ENCODE data around the gene CACNA1S.

The CACNA1S gene

GRCh38 chr1:201143726-201144635, 31.8 kb upstream of the CACNA1S start:
- DNase-seq (ENCODE audit: low spot score in 2 of 2) (no peak), ATAC-seq (ENCODE audit: low read depth) (no peak)
- no peaks in the 10 kb centered on the region for H3K27me3 Mint-ChIP-seq
- no peak overlapping the region for H3K4me3 Mint-ChIP-seq
- no peaks in the 10 kb centered on the region for H3K4me1 Mint-ChIP-seq
- peaks cover 44% of the 10 kb centered on the region for H3K36me3 Mint-ChIP-seq
- H3K9me3 Mint-ChIP-seq, result no peaks in the 10 kb centered on the region
- H3K27ac Mint-ChIP-seq, result no peak overlapping the region

- Mint-ChIP-seq H3K4me1 (no peaks in the 10 kb centered on the region), H3K9me3 (no peaks in the 10 kb centered on the region), H3K4me3 (no peak overlapping the region), H3K27ac (no peak overlapping the region), H3K36me3 (peaks cover 42% of the 10 kb centered on the region), H3K27me3 (no peaks in the 10 kb centered on the region)
- no peak for ATAC-seq (ENCODE audit: low read depth)
- DNase-seq (ENCODE audit: low spot score in 2 of 2), result no peak
Measured at GRCh38 chr1:201142849-201143725, 30.9 kb upstream of the CACNA1S start.

- peaks cover 35% of the 10 kb centered on the region for H3K36me3 Mint-ChIP-seq
- ATAC-seq (ENCODE audit: low read depth) (no peak), DNase-seq (ENCODE audit: low spot score in 2 of 2) (no peak)
- no peaks in the 10 kb centered on the region for H3K27me3 Mint-ChIP-seq
- no peaks in the 10 kb centered on the region for H3K4me1 Mint-ChIP-seq
- no peak overlapping the region for H3K27ac Mint-ChIP-seq
- no peak overlapping the region for H3K4me3 Mint-ChIP-seq
- H3K9me3 Mint-ChIP-seq, result no peaks in the 10 kb centered on the region
Measured at GRCh38 chr1:201142011-201142848, 30.0 kb upstream of the CACNA1S start.

- Mint-ChIP-seq H3K9me3 (no peaks in the 10 kb centered on the region), H3K27ac (no peak overlapping the region), H3K4me1 (no peaks in the 10 kb centered on the region), H3K4me3 (no peak overlapping the region), H3K27me3 (no peaks in the 10 kb centered on the region), H3K36me3 (peaks cover 31% of the 10 kb centered on the region)
- no peak for DNase-seq (ENCODE audit: low spot score in 2 of 2)
- ATAC-seq (ENCODE audit: low read depth), result no peak
Measured at GRCh38 chr1:201141418-201141817, 29.2 kb upstream of the CACNA1S start.

DNA sequence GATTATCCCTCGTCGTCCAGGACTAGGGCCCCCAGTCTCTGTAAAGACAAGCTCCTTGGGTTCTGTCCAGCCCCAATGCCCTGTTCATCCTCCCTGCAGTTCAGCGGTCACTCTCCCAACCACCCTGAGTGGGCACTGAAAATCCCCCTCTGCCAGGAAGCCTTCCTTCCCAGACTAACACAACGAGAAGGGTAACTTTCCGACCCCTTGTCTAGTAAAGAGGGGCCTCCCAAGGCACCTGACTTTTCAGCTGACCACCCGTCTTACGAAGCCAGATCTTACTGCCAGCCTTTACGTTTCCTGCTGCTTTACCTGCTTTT, 28.7 kb upstream of the CACNA1S start:
- Mint-ChIP-seq H3K9me3 (no peaks in the 10 kb centered on the region), H3K4me3 (no peak overlapping the region), H3K36me3 (peaks cover 29% of the 10 kb centered on the region), H3K27me3 (no peaks in the 10 kb centered on the region), H3K4me1 (no peaks in the 10 kb centered on the region), H3K27ac (no peak overlapping the region)
- ATAC-seq (ENCODE audit: low read depth) (no peak), DNase-seq (ENCODE audit: low spot score in 2 of 2) (no peak)

DNA sequence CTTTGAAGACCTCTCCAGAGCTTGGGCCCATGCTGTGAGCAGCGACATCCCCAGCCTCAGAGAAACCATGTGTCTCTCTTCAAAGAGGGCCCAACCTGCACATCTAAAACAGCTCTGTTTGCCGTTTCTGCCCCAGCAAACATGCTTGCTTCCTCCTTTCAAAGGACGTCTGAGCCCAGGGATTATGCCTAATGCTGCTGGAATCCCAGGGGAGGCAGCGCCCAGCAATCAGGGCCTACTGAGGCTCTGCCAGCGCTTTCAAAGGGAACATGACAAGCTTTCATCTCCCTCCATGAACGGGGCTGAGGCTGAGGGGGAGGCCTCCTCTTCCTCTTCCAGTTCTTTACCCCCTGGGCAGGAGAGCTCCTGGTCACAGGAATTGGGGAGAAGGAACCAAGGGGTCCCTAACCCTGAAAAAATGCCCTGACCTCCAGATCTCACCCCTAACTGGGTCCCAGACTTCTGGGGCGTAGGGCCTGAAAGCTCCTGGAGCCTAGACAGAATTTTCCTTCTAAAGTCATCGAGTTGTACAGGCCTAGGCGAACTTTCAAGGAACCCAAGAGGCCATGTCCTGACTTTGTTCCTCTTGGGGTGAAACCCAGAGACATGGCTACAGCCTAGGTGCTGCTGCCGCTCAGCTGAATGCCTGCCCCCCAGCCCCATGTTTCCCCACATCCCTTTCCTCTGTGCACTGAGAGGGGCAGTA, 28.2 kb upstream of the CACNA1S start:
- H3K4me3 Mint-ChIP-seq, result no peak overlapping the region
- H3K4me1 Mint-ChIP-seq, result no peaks in the 10 kb centered on the region
- peaks cover 32% of the 10 kb centered on the region for H3K36me3 Mint-ChIP-seq
- H3K27me3 Mint-ChIP-seq, result no peaks in the 10 kb centered on the region
- H3K27ac Mint-ChIP-seq, result no peak overlapping the region
- no peak for DNase-seq (ENCODE audit: low spot score in 2 of 2)
- H3K9me3 Mint-ChIP-seq, result no peaks in the 10 kb centered on the region
- ATAC-seq (ENCODE audit: low read depth), result no peak

DNA sequence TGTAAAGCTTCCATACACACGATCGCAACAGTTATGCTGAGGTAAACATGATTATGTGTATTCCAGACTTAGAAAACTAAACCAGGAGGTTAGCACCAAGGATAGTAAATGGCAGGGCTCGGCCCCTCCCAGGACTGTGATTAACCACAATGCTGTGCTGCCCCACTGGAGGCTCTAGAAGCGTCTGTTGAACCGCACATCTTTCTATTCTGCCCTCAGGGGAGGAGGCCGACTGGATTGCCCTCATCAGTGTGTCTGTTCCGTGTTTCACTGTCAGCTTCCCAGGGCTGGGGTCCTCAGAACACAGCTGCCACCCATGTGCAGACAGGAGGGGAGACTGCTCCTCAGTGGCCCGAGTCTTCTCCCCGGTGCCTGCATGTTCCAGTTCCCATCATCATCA, 27.5 kb upstream of the CACNA1S start:
- Mint-ChIP-seq H3K4me1 (no peaks in the 10 kb centered on the region), H3K27me3 (no peaks in the 10 kb centered on the region), H3K36me3 (peaks cover 31% of the 10 kb centered on the region), H3K4me3 (no peak overlapping the region), H3K27ac (no peak overlapping the region), H3K9me3 (no peaks in the 10 kb centered on the region)
- DNase-seq (ENCODE audit: low spot score in 2 of 2) (no peak), ATAC-seq (ENCODE audit: low read depth) (no peak)

DNA sequence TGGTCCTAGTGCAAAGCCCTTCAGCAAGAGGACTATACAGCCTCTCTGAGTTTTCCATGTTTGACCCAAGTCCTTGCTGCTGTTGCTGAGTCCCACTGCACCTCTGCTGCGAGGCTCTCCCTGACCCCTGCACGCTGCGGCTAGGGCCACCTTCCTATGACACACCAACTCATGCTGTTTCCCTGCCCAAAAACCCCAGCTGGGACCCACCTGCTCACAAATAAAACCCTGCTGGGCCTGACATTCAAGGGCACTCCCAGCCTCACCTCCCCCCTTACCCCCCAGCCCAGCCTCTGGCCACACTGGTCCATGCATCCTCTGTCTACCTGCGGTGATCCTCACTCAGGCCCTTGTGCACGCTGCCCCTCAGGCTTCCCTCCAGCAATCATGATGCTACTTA, 27.1 kb upstream of the CACNA1S start:
- no peak overlapping the region for H3K27ac Mint-ChIP-seq
- H3K36me3 Mint-ChIP-seq, result peaks cover 32% of the 10 kb centered on the region
- no peaks in the 10 kb centered on the region for H3K4me1 Mint-ChIP-seq
- ATAC-seq (ENCODE audit: low read depth) (no peak), DNase-seq (ENCODE audit: low spot score in 2 of 2) (no peak)
- H3K27me3 Mint-ChIP-seq, result no peaks in the 10 kb centered on the region
- H3K4me3 Mint-ChIP-seq, result no peak overlapping the region
- H3K9me3 Mint-ChIP-seq, result no peaks in the 10 kb centered on the region

- Mint-ChIP-seq H3K27ac (no peak overlapping the region), H3K4me3 (no peak overlapping the region), H3K9me3 (no peaks in the 10 kb centered on the region), H3K27me3 (no peaks in the 10 kb centered on the region), H3K4me1 (no peaks in the 10 kb centered on the region), H3K36me3 (peaks cover 29% of the 10 kb centered on the region)
- DNase-seq (ENCODE audit: low spot score in 2 of 2) (no peak), ATAC-seq (ENCODE audit: low read depth) (no peak)
Measured at GRCh38 chr1:201138311-201138840, 26.1 kb upstream of the CACNA1S start.

DNA sequence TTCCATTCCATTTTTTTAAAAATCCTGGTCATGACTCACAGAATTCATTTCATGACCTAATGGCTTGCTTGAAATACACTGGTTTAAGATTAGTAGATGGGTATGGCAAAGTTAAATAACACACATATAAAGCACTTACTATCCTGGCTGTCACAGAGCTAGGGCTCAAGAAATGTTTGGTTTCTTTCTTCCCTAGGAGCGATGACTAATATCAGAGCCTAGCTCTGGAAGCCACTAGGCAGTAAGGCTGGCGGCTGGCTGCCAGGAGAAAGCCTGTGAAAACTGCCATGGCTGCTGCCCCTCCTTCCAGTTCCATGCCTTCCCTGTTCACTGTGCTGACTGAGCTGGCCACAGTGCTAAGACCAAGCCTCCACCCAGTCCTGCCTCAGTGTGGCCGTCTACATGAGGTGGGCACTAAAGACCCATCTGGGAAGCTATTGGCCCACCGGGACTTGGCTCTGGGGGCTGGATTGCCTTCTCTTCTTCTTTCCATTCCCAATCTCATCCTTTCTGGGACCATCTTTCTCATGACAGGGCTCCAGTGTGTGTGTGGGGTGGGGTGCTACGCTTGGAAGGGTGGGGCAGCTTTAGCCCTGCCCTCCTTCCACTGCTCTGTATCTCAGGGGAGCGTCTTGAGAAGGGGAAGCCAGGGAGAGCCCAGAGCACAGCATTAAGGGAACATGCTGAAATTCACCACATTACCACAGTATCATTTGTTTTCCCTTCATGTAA, 25.5 kb upstream of the CACNA1S start:
- Mint-ChIP-seq H3K4me3 (no peak overlapping the region), H3K27ac (no peak overlapping the region), H3K36me3 (peaks cover 26% of the 10 kb centered on the region), H3K27me3 (no peaks in the 10 kb centered on the region), H3K4me1 (no peaks in the 10 kb centered on the region), H3K9me3 (no peaks in the 10 kb centered on the region)
- no peak for ATAC-seq (ENCODE audit: low read depth)
- no peak for DNase-seq (ENCODE audit: low spot score in 2 of 2)

DNA sequence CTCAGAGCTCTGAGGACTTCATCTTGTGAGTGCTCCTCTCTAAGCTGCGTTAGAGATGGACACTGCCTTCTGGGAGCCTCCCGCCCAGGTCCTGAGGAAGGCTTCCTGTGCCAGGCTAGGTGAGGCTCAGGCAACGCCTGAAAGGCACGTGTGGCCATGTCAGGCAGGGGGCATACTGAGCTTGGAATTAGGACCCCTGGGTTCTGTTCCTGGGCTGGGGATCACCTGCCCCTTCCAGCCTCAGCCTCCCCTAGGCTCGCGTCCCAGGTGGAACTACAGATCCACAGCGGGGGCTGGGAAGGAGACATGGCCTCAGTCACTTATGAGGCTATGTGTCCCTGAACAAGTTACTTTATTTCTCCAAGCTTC, 24.8 kb upstream of the CACNA1S start:
- Mint-ChIP-seq H3K27me3 (no peaks in the 10 kb centered on the region), H3K4me3 (no peak overlapping the region), H3K36me3 (peaks cover 24% of the 10 kb centered on the region), H3K4me1 (no peaks in the 10 kb centered on the region), H3K27ac (no peak overlapping the region), H3K9me3 (no peaks in the 10 kb centered on the region)
- ATAC-seq (ENCODE audit: low read depth) (no peak), DNase-seq (ENCODE audit: low spot score in 2 of 2) (no peak)

GRCh38 chr1:201136355-201137023, 24.3 kb upstream of the CACNA1S start:
- DNase-seq (ENCODE audit: low spot score in 2 of 2) (no peak), ATAC-seq (ENCODE audit: low read depth) (no peak)
- H3K4me1 Mint-ChIP-seq, result no peaks in the 10 kb centered on the region
- H3K9me3 Mint-ChIP-seq, result no peaks in the 10 kb centered on the region
- H3K4me3 Mint-ChIP-seq, result no peak overlapping the region
- H3K27ac Mint-ChIP-seq, result no peak overlapping the region
- H3K36me3 Mint-ChIP-seq, result peaks cover 29% of the 10 kb centered on the region
- H3K27me3 Mint-ChIP-seq, result no peaks in the 10 kb centered on the region
